Urinary bladder (tissue), 4 donors: ENCODE results near the gene FKBP2. TPM values are rescaled to one million over a fixed set of nuclear protein-coding genes. Genes with fewer than 3 reads are reported as not detected.
A peak's percentile ranks its signal among the peaks of the same experiment; 100 is the strongest.

Experiments used
- DNase-seq: peaks from one replicate; pipeline ENCODE4 v3.0.0-alpha.2; 2015; ENCODE audit errors: extremely low spot score
- H3K27ac ChIP-seq: one replicate; pipeline ENCODE4 v1.5.1; 2013; ENCODE audit warnings: low read depth, mild to moderate bottlenecking, moderate library complexity
- H3K36me3 ChIP-seq: one replicate; pipeline ENCODE4 v1.6.1; 2013; ENCODE audit warnings: mild to moderate bottlenecking, moderate library complexity; ENCODE audit not compliant: insufficient read depth
- H3K4me1 ChIP-seq: one replicate; pipeline ENCODE4 v1.6.1; 2013; ENCODE audit warnings: mild to moderate bottlenecking, moderate library complexity; ENCODE audit not compliant: insufficient read depth
- H3K4me3 ChIP-seq: one replicate; pipeline ENCODE4 v1.5.1; 2013; ENCODE audit warnings: low read depth, low read length
- WGBS: extraction: QIAGEN DNeasy Blood & Tissue Kit; methylation state at CpG from one replicate; pipeline ENCODE4 v1.1.7; 2013; 5-methylcytosine and 5-hydroxymethylcytosine counted together
- polyA plus RNA-seq: library from polyadenylated mRNA; stranded (reverse); fragments of 200-250 nt; gene quantifications from one replicate; pipeline ENCODE4 v1.2.3, GENCODE V29; 2013
- total RNA-seq: library from RNA; depleted of rRNA; stranded (reverse); fragments of >200 nt; gene quantifications from one replicate; pipeline ENCODE4 v1.2.3, GENCODE V29; 2014
- donor health status: healthy with polysubstance abuse.
- donor health status: healthy.

FKBP2 gene
- total and polyA plus RNA-seq, 2 donors, result 29.2 to 167 TPM

GRCh38 chr11:64224891-64225607, 15.8 kb upstream of the FKBP2 start:
- no peaks in the 10 kb centered on the region for H3K36me3 ChIP-seq
- WGBS, result 62% methylated on average over 22 of the region's 22 CpGs
- no peaks in the 10 kb centered on the region for H3K4me1 ChIP-seq
- no peak for DNase-seq
- peak overlapping the region; percentile 62 for H3K4me3 ChIP-seq
- H3K27ac ChIP-seq, result no peak overlapping the region

GRCh38 chr11:64225608-64226506, 15.0 kb upstream of the FKBP2 start, which contains the start of the genes NUDT22 and TRPT1:
Gene NUDT22 (plus strand): TSS chr11:64226274. CDS start chr11:64226653, 379 bp downstream.
Gene TRPT1 (minus strand): TSS chr11:64226186. CDS start chr11:64225860, 326 bp downstream.
- peak; percentile 72 for DNase-seq
- Histone ChIP-seq H3K27ac (peak within 1 kb of the TSS; percentile 73), H3K36me3 (no peaks in the 10 kb centered on the region), H3K4me1 (no peaks in the 10 kb centered on the region), H3K4me3 (peak within 1 kb of the TSS; percentile 62)
- WGBS, result under 1% methylated on average over 54 of the region's 54 CpGs

- Histone ChIP-seq H3K36me3 (no peaks in the 10 kb centered on the region), H3K27ac (peak overlapping the region; percentile 48), H3K4me3 (peak overlapping the region; percentile 62), H3K4me1 (no peaks in the 10 kb centered on the region)
- no peak for DNase-seq
- WGBS, result 12% methylated on average over 26 of the region's 26 CpGs
These were observed 14.3 kb upstream of the FKBP2 start for GRCh38 chr11:64226507-64227051.

- DNase-seq, result no peak
- Histone ChIP-seq H3K4me1 (no peaks in the 10 kb centered on the region), H3K36me3 (no peaks in the 10 kb centered on the region), H3K4me3 (peak overlapping the region; percentile 62), H3K27ac (no peak overlapping the region)
- WGBS, result 63% methylated on average over 3 of the region's 3 CpGs
These were observed 13.4 kb upstream of the FKBP2 start for GRCh38 chr11:64227405-64227956.

- 92% methylated on average over 12 of the region's 12 CpGs for WGBS
- no peak overlapping the region for H3K4me3 ChIP-seq
These were observed 11.7 kb upstream of the FKBP2 start for GRCh38 chr11:64229090-64229743.

GRCh38 chr11:64229744-64230170, 11.1 kb upstream of the FKBP2 start:
- WGBS, result 29% methylated on average over 13 of the region's 13 CpGs
- peak overlapping the region; percentile 63 for H3K4me3 ChIP-seq
- no peaks in the 10 kb centered on the region for H3K36me3 ChIP-seq
- peak overlapping the region; percentile 91 for H3K27ac ChIP-seq
- DNase-seq, result no peak
- no peaks in the 10 kb centered on the region for H3K4me1 ChIP-seq

More at GRCh38 chr11:64229090-64229743, 11.7 kb upstream of the FKBP2 start:
- no peak for DNase-seq
- H3K36me3 ChIP-seq, result no peaks in the 10 kb centered on the region
- H3K4me1 ChIP-seq, result no peaks in the 10 kb centered on the region
- no peak overlapping the region for H3K27ac ChIP-seq

GRCh38 chr11:64230171-64230984, 10.5 kb upstream of the FKBP2 start, which contains the start of gene DNAJC4:
Gene DNAJC4 (plus strand): TSS chr11:64230548. CDS start chr11:64230855, 307 bp downstream.
- Histone ChIP-seq H3K4me1 (no peaks in the 10 kb centered on the region), H3K36me3 (no peaks in the 10 kb centered on the region), H3K27ac (peak within 1 kb of the TSS; percentile 91), H3K4me3 (peak within 1 kb of the TSS; percentile 63)
- peak; percentile 91 for DNase-seq
- WGBS, result under 1% methylated on average over 62 of the region's 62 CpGs

GRCh38 chr11:64230985-64231365, 9.9 kb upstream of the FKBP2 start:
- Histone ChIP-seq H3K36me3 (no peaks in the 10 kb centered on the region), H3K4me3 (peak overlapping the region; percentile 63), H3K4me1 (no peaks in the 10 kb centered on the region), H3K27ac (peak overlapping the region; percentile 91)
- 11% methylated on average over 8 of the region's 8 CpGs for WGBS
- DNase-seq, result no peak

- 90% methylated on average over 7 of the region's 7 CpGs for WGBS
These were observed 9.3 kb upstream of the FKBP2 start for GRCh38 chr11:64231546-64231945.

GRCh38 chr11:64232182-64232966, 8.5 kb upstream of the FKBP2 start:
- DNase-seq, result no peak
- 85% methylated on average over 15 of the region's 15 CpGs for WGBS
- Histone ChIP-seq H3K4me3 (no peak overlapping the region), H3K36me3 (no peaks in the 10 kb centered on the region), H3K27ac (no peak overlapping the region), H3K4me1 (no peaks in the 10 kb centered on the region)

More at GRCh38 chr11:64231546-64231945, 9.3 kb upstream of the FKBP2 start:
- no peak for DNase-seq
- Histone ChIP-seq H3K36me3 (no peaks in the 10 kb centered on the region), H3K4me1 (no peaks in the 10 kb centered on the region), H3K27ac (no peak overlapping the region), H3K4me3 (no peak overlapping the region)

- no peak overlapping the region for H3K27ac ChIP-seq
- no peak for DNase-seq
- no peaks in the 10 kb centered on the region for H3K4me1 ChIP-seq
- 89% methylated on average over 8 of the region's 8 CpGs for WGBS
- H3K36me3 ChIP-seq, result no peaks in the 10 kb centered on the region
- no peak overlapping the region for H3K4me3 ChIP-seq
These were observed 8.0 kb upstream of the FKBP2 start for GRCh38 chr11:64232967-64233315.
